ENCODE results near the gene SELENOK.

SELENOK gene

GRCh38 chr3:53883008-53883407 is 8.7 kb downstream of the SELENOK start:
- H4K20me1 ChIP-seq (ENCODE audit: insufficient read depth) = no peaks in the 10 kb centered on the region
- no peak overlapping the region for H3K9ac ChIP-seq
- no peak overlapping the region for H3K4me3 ChIP-seq (IDR thresholded peaks at IDR 0.05; ENCODE audit: insufficient read depth, low read depth, low read length)
- no peak overlapping the region for H3K27ac ChIP-seq
- peaks cover 39% of the 10 kb centered on the region for H3K4me1 ChIP-seq (ENCODE audit: low read depth, poor library complexity, severe bottlenecking)
- peaks cover 7% of the 10 kb centered on the region; the same call in 1 of the 2 replicates for H3K79me2 ChIP-seq (ENCODE audit: insufficient read depth, low read depth)
- no peaks in the 10 kb centered on the region for H3K27me3 ChIP-seq (ENCODE audit: insufficient read depth, low read depth)
- no peak overlapping the region for H2AFZ ChIP-seq (ENCODE audit: low read depth)
- no peaks in the 10 kb centered on the region; the same call in 1 of the 2 replicates for H3K36me3 ChIP-seq (ENCODE audit: insufficient read depth)
- no peak for TF ChIP-seq CTCF (conservative IDR thresholded peaks at IDR 0.05; ENCODE audit: low read depth, low read length)
- no peak overlapping the region for H3K4me2 ChIP-seq

DNA sequence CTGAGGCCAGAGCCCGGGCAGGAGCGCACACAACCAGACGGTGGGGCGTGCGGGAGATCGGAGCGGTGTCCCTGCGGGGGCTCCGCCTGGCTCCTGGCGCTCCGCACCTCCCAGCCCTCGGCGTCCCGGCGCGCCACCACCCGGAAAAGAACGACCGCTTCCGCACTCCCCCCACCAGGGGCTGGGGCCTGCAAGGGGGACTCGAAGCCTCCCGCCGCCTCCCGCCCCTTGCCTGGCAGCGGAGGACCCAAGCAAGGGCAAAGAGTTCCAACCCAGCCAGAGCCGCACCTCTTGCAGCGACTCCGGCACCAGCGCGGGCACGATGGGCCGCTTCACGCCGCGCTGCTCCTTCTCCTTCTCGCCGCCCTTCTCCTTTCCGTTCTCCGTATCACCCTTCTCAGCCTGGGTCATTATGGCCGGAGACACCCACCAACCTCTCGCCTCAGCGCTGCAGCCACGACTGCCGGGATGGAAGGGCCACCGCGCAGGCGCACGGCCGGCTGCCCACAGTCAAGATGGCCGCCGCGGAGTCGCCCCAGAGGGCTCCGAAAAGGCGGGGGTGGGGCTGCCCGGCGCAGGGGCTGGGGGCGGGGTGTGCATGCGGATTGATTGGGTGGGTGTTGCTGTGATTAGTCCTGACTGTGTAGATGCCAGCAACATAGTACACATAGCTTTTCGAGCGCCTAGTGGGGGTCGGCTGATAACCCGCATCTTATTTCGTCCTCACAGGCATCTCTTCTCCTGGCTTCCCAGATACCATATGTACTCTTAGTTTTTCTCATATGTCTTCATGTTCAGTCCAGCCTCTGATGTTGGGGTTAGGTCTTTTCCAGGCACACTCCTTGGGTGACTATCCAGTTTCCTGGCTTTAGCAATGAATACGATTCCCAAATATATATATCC is 9.7 kb downstream of the SELENOK start, which contains the start of gene ACTR8:
TSS of gene ACTR8 (minus strand) at position 462 of the 903 bp plus-strand sequence. CDS start at position 411, 51 bp downstream.
- H4K20me1 ChIP-seq (ENCODE audit: insufficient read depth) = no peaks in the 10 kb centered on the region
- peak within 1 kb of the TSS; percentile 48 for H3K27ac ChIP-seq
- peak within 1 kb of the TSS; percentile 61 for H2AFZ ChIP-seq (ENCODE audit: low read depth)
- peak within 1 kb of the TSS; percentile 82 for H3K4me2 ChIP-seq
- no peaks in the 10 kb centered on the region; the same call in 1 of the 2 replicates for H3K36me3 ChIP-seq (ENCODE audit: insufficient read depth)
- no peak for TF ChIP-seq CTCF (conservative IDR thresholded peaks at IDR 0.05; ENCODE audit: low read depth, low read length)
- H3K9ac ChIP-seq = peak within 1 kb of the TSS; percentile 69; the same call in 1 of the 2 replicates
- no peaks in the 10 kb centered on the region for H3K27me3 ChIP-seq (ENCODE audit: insufficient read depth, low read depth)
- peak within 1 kb of the TSS; percentile 90 for H3K4me3 ChIP-seq (IDR thresholded peaks at IDR 0.05; ENCODE audit: insufficient read depth, low read depth, low read length)
- no peaks in the 10 kb centered on the region for H3K79me2 ChIP-seq (ENCODE audit: insufficient read depth, low read depth)
- peaks cover 28% of the 10 kb centered on the region for H3K4me1 ChIP-seq (ENCODE audit: low read depth, poor library complexity, severe bottlenecking)

DNA sequence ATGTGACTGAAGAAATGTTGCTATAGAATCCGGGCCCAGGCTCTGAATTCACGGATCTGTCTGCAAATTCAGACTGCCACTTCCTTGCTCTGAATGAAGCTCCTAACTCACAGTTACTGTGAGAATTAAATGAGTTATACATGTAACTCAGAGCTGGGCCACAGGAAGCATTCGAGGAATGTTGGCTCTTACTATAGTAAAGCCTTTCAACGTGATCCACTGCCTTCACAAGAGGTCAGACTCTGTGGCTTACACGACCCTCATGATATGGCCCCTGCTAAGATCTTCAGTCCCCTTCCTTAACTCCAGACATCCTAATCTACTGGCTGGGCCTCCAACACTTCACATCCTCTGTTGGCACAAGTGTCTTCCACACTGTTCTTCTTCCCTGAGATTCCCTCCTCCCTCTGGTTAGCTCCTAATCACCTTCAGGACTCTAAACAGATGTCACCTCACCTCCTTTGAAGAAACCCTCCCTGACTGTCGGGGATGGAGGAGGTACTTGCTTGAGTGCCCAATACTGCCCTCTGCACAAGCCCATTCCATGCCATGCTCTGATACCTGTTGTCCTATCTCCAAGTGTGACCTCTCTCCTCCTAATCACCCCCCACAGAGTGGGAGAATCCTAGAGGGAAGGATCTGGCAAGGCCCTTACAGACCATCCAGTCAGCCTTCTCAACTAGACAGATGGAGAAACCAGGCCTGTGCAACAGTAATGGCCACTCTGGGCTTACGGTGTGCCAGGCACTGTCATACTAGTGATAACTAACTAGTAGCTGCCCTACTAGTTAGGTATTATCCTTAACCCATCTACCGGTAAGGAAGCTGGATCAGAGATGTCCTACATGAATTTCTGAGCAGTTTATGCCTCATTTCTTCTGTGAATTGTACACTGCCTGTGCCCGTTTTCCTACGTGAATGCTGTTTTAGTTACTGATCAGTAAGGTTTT is 11.0 kb downstream of the SELENOK start:
- Histone ChIP-seq H3K4me1 (ENCODE audit: low read depth, poor library complexity, severe bottlenecking) (peaks cover 16% of the 10 kb centered on the region), H3K4me2 (peak overlapping the region; percentile 82), H2AFZ (ENCODE audit: low read depth) (0 out of 2 replicates have a peak overlapping the region, but pooled peaks have one; percentile 61), H3K27ac (peak overlapping the region; percentile 48; the same call in 1 of the 2 replicates), H3K36me3 (ENCODE audit: insufficient read depth) (no peaks in the 10 kb centered on the region; the same call in 1 of the 2 replicates), H3K27me3 (ENCODE audit: insufficient read depth, low read depth) (no peaks in the 10 kb centered on the region), H4K20me1 (ENCODE audit: insufficient read depth) (no peaks in the 10 kb centered on the region), H3K79me2 (ENCODE audit: insufficient read depth, low read depth) (no peaks in the 10 kb centered on the region), H3K9ac (peak overlapping the region; percentile 69; the same call in 1 of the 2 replicates), H3K4me3 (IDR thresholded peaks at IDR 0.05; ENCODE audit: insufficient read depth, low read depth, low read length) (peak overlapping the region; percentile 90)
- TF ChIP-seq CTCF (conservative IDR thresholded peaks at IDR 0.05; ENCODE audit: low read depth, low read length) = no peak

Data from KMS-11 (cell line).